ENCODE measurements around the gene DYRK1A. TPM values are rescaled to one million over a fixed set of nuclear protein-coding genes. Genes with fewer than 3 reads are reported as not detected.

DYRK1A gene
- polyA plus RNA-seq, 1 donor (not counting 4 experiments of a cell fraction or from before 2014, with no cell fraction given), result 25.3 TPM

GRCh38 chr21:37508341-37508740 lies 141.8 kb downstream of the DYRK1A start:
- H3K9me3 ChIP-seq (ENCODE audit: control insufficient read depth, low read depth, low read length), result no peaks in the 10 kb centered on the region
- no peak for FAIRE-seq
- TF ChIP-seq EZH2 (IDR thresholded peaks at IDR 0.05; ENCODE audit: low read length) (no peak), CTCF (optimal IDR thresholded peaks at IDR 0.05 in 1 of 3, IDR thresholded peaks at IDR 0.05 in 1 of 3, conservative IDR thresholded peaks at IDR 0.05 in 1 of 3; ENCODE audit: extremely low read depth in 1 of 3, insufficient read depth in 2 of 3, low read length in 3 of 3) (no peak)
- no peak overlapping the region for H3K4me3 ChIP-seq (ENCODE audit: control insufficient read depth in 2 of 3, extremely low read depth in 1 of 3, insufficient read depth in 2 of 3, low read depth in 1 of 3, low read length in 3 of 3)
- no peak overlapping the region for H3K27ac ChIP-seq (ENCODE audit: control insufficient read depth, insufficient read depth, low read length)
- no peaks in the 10 kb centered on the region for H3K4me1 ChIP-seq (ENCODE audit: control insufficient read depth, extremely low read depth, insufficient read depth, low read length)
- H3K4me2 ChIP-seq (ENCODE audit: control insufficient read depth, extremely low read depth, insufficient read depth, low read depth, low read length), result no peak overlapping the region
- peaks cover under 1% of the 10 kb centered on the region for H3K9me1 ChIP-seq (ENCODE audit: control insufficient read depth, extremely low read depth, insufficient read depth, low read length)
- H4K20me1 ChIP-seq (ENCODE audit: control insufficient read depth, extremely low read depth, insufficient read depth, low read length), result peaks cover 4% of the 10 kb centered on the region
- no peaks in the 10 kb centered on the region for H3K27me3 ChIP-seq (ENCODE audit: control insufficient read depth, extremely low read depth, insufficient read depth, low read length)
- H3K9ac ChIP-seq (ENCODE audit: control insufficient read depth, extremely low read depth, insufficient read depth, low read length), result no peak overlapping the region
- H2AFZ ChIP-seq (ENCODE audit: control insufficient read depth, low read length), result no peak overlapping the region
- no peak for DNase-seq (ENCODE audit: low read depth, low spot score)
- H3K36me3 ChIP-seq (ENCODE audit: control insufficient read depth in 2 of 2, extremely low read depth in 1 of 2, insufficient read depth in 2 of 2, low read length in 2 of 2), result peaks cover 32 to 47% of the 10 kb centered on the region in 2 experiments
- peaks cover 8% of the 10 kb centered on the region for H3K79me2 ChIP-seq (ENCODE audit: control insufficient read depth, insufficient read depth, low read length)
- dilution Hi-C loops (cut with MboI; ENCODE audit: extremely low pct_ligation_motif_present, low sequenced_read_pairs), result no loop called here

GRCh38 chr21:37509802-37510393 lies 143.3 kb downstream of the DYRK1A start:
- no peak for FAIRE-seq
- no peak overlapping the region for H3K9ac ChIP-seq (ENCODE audit: control insufficient read depth, extremely low read depth, insufficient read depth, low read length)
- no peak overlapping the region for H3K27ac ChIP-seq (ENCODE audit: control insufficient read depth, insufficient read depth, low read length)
- peaks cover 7% of the 10 kb centered on the region for H3K9me1 ChIP-seq (ENCODE audit: control insufficient read depth, extremely low read depth, insufficient read depth, low read length)
- H4K20me1 ChIP-seq (ENCODE audit: control insufficient read depth, extremely low read depth, insufficient read depth, low read length), result peaks cover 6% of the 10 kb centered on the region
- peaks cover 13% of the 10 kb centered on the region for H3K79me2 ChIP-seq (ENCODE audit: control insufficient read depth, insufficient read depth, low read length)
- H3K4me3 ChIP-seq (ENCODE audit: control insufficient read depth in 2 of 3, extremely low read depth in 1 of 3, insufficient read depth in 2 of 3, low read depth in 1 of 3, low read length in 3 of 3), result no peak overlapping the region
- dilution Hi-C loops (cut with MboI; ENCODE audit: extremely low pct_ligation_motif_present, low sequenced_read_pairs), result no loop called here
- TF ChIP-seq EZH2 (IDR thresholded peaks at IDR 0.05; ENCODE audit: low read length) (no peak), CTCF (optimal IDR thresholded peaks at IDR 0.05 in 1 of 3, IDR thresholded peaks at IDR 0.05 in 1 of 3, conservative IDR thresholded peaks at IDR 0.05 in 1 of 3; ENCODE audit: extremely low read depth in 1 of 3, insufficient read depth in 2 of 3, low read length in 3 of 3) (no peak)
- H3K9me3 ChIP-seq (ENCODE audit: control insufficient read depth, low read depth, low read length), result no peaks in the 10 kb centered on the region
- no peaks in the 10 kb centered on the region for H3K27me3 ChIP-seq (ENCODE audit: control insufficient read depth, extremely low read depth, insufficient read depth, low read length)
- H3K36me3 ChIP-seq (ENCODE audit: control insufficient read depth in 2 of 2, extremely low read depth in 1 of 2, insufficient read depth in 2 of 2, low read length in 2 of 2), result peaks cover 32 to 52% of the 10 kb centered on the region in 2 experiments
- no peak overlapping the region for H3K4me2 ChIP-seq (ENCODE audit: control insufficient read depth, extremely low read depth, insufficient read depth, low read depth, low read length)
- H2AFZ ChIP-seq (ENCODE audit: control insufficient read depth, low read length), result no peak overlapping the region
- no peaks in the 10 kb centered on the region for H3K4me1 ChIP-seq (ENCODE audit: control insufficient read depth, extremely low read depth, insufficient read depth, low read length)
- no peak for DNase-seq (ENCODE audit: low read depth, low spot score)
